Dermis blood vessel endothelial cell (primary cell): ENCODE measurements around the gene TTR. TPM values are rescaled to one million over a fixed set of nuclear protein-coding genes. Genes with fewer than 3 reads are reported as not detected.
A peak's percentile ranks its signal among the peaks of the same experiment; 100 is the strongest.

Experiments used
- DNase-seq: peaks from one replicate; pipeline ENCODE4 v3.0.0; 2010
- total RNA-seq: library from RNA; depleted of rRNA; stranded (reverse); fragments of >200 nt; gene quantifications from 2 replicates; pipeline ENCODE4 v1.2.3, GENCODE V29; 2014

The TTR gene
- total RNA-seq, 1 donor from 2014 or later: not detected

DNA sequence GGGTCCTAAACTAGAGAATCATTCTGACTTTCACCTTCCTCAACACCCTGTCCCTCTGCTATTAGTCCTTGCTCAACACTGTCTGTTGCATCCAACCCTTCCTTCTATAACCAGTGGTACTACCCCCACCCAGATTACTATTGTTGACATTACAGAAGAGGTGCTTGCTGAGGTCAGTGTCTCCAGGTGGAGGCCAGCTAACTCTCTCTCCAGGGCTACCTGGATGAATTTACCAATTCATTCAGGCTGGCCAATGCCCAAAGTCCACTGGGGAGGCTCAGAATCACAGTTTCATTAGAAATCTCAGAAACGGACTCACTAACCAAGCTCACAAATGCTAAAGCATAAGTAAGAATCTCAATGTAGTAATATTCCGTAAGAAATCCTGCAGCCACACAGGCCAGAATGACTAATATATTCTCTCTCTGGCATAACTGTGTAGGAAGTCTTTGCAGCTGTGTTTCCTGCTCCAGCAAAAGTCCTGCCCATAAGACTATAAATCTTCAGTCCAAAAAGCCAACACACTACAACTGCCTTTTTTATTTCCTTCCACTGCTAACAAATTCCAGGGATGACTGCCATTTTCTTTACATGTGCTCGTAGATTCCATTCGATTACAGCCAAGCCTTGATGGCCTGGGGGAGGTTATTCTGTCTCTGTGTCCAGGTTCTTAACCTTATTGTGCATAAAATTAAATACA lies 10.0 kb upstream of the TTR start:
- peak; percentile 69 for DNase-seq

- no peak for DNase-seq
Observed at GRCh38 chr18:31583185-31583854, 8.4 kb upstream of the TTR start.

DNA sequence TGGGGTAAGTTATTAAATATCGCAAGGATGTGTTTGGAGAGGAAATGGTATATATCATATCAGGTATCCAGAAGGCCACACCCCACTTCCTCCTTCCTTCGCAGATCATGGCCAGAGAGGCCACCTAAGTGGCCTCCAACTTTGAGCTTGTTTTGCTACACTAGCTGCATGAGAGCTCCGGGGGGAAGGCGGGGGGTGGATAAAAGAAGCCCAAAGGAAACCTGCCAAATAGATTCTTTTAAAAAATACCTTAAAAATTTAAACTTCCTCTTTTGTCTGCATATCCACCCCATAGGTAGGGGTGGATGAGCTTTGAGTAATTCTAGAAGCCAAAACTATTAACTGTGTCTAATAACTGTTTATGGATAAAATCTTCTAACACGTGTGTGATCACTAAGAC lies 5.7 kb upstream of the TTR start:
- DNase-seq: no peak

DNA sequence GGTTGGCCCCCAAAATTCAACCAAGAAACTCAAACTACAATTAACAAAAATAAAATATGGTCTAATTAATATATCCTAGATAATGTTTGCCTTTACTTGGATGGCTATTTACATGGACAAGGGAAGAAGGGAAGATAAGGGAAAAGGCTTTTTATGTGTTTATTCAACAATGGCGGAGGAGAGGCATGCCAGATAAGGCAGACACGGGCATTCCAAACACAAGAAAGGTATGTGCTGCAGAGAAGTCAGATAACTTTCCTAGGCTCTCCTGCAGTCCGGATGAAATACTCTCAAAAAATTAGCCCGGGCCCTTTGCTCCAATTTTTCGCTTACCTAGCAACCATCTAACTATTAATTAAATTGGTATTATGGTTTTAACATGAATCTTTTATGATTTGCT lies 5.1 kb upstream of the TTR start:
- no peak for DNase-seq

DNA sequence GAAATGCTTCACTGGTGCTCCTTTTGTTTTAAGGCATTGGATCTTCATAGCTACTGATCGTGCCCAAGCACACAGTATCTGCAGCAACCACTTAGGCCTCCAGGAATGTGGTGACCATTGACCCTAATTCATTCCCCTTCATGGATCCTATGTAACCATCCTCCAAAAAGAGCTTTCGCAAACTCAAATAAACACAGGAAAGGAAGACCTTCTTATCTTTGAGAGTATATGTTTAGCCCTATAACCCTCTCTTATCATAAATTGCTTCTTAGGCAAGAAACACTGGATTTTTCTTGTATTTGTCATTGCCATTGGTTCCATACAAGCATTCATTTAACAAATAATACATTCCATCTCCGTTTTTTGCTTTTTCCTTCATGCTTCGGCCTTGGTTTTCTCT lies 4.1 kb upstream of the TTR start:
- DNase-seq: no peak

GRCh38 chr18:31590570-31590969 lies 1.1 kb upstream of the TTR start:
- DNase-seq: no peak

DNA sequence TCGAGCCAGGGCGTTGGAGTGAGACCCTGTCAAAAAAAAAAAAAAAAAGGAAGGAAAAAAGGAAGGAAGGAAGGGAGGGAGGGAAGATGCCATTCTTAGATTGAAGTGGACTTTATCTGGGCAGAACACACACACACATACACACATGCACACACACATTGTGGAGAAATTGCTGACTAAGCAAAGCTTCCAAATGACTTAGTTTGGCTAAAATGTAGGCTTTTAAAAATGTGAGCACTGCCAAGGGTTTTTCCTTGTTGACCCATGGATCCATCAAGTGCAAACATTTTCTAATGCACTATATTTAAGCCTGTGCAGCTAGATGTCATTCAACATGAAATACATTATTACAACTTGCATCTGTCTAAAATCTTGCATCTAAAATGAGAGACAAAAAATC lies 564 bp upstream of the TTR start:
- DNase-seq: no peak

DNA sequence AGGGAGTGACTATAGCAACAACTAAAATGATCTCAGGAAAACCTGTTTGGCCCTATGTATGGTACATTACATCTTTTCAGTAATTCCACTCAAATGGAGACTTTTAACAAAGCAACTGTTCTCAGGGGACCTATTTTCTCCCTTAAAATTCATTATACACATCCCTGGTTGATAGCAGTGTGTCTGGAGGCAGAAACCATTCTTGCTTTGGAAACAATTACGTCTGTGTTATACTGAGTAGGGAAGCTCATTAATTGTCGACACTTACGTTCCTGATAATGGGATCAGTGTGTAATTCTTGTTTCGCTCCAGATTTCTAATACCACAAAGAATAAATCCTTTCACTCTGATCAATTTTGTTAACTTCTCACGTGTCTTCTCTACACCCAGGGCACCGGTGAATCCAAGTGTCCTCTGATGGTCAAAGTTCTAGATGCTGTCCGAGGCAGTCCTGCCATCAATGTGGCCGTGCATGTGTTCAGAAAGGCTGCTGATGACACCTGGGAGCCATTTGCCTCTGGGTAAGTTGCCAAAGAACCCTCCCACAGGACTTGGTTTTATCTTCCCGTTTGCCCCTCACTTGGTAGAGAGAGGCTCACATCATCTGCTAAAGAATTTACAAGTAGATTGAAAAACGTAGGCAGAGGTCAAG lies 955 bp downstream of the TTR start:
- DNase-seq: no peak

GRCh38 chr18:31595121-31595771 lies 3.6 kb downstream of the TTR start:
- DNase-seq: no peak

GRCh38 chr18:31596081-31596872 lies 4.6 kb downstream of the TTR start:
- no peak for DNase-seq

DNA sequence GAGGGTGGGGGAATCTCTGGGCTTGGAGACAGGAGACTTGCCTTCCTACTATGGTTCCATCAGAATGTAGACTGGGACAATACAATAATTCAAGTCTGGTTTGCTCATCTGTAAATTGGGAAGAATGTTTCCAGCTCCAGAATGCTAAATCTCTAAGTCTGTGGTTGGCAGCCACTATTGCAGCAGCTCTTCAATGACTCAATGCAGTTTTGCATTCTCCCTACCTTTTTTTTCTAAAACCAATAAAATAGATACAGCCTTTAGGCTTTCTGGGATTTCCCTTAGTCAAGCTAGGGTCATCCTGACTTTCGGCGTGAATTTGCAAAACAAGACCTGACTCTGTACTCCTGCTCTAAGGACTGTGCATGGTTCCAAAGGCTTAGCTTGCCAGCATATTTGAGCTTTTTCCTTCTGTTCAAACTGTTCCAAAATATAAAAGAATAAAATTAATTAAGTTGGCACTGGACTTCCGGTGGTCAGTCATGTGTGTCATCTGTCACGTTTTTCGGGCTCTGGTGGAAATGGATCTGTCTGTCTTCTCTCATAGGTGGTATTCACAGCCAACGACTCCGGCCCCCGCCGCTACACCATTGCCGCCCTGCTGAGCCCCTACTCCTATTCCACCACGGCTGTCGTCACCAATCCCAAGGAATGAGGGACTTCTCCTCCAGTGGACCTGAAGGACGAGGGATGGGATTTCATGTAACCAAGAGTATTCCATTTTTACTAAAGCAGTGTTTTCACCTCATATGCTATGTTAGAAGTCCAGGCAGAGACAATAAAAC lies 6.5 kb downstream of the TTR start:
- DNase-seq: no peak

DNA sequence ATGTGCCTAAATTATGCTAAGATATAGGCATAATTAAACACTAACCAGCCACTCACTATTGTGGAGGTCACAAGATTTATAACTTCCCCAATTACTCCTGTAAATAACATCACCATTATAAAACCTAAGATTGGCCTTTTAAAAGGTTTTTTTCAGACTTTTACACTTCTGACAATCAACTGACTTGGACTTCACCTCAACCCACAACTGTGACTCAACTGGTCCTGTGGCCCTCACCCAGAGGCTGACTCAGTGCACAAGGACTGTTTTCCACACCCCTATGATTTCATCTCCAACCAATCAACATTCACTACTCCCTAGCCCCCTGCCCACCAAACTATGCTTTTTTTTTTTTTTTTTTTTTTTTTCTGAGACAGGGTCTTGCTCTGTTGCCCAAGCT lies 11.6 kb downstream of the TTR start:
- no peak for DNase-seq

GRCh38 chr18:31606265-31606664 lies 14.6 kb downstream of the TTR start:
- no peak for DNase-seq

DNA sequence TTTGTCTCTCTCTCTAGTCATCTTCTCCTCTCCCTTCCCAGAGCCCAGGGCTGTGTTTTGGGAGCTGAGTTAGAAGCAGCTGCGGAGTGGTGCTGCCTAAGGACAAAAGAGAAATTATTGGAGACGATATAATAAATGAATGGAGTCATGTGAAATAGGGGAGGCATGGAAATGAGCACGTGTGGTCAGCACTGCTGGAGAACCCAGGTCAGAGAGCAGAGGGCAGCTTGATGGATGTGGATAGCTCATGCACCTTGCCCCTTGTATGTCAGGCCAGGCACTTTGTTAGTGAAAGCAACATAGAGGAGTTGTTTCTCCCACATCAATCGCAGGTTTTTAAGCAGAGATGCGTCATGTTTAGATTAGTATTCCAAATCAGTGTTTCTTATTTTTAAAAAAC lies 15.7 kb downstream of the TTR start:
- no peak for DNase-seq

- DNase-seq: no peak
Observed at GRCh38 chr18:31609886-31610285, 18.2 kb downstream of the TTR start.

GRCh38 chr18:31610286-31611205 lies 18.9 kb downstream of the TTR start:
- peak; percentile 51 for DNase-seq

DNA sequence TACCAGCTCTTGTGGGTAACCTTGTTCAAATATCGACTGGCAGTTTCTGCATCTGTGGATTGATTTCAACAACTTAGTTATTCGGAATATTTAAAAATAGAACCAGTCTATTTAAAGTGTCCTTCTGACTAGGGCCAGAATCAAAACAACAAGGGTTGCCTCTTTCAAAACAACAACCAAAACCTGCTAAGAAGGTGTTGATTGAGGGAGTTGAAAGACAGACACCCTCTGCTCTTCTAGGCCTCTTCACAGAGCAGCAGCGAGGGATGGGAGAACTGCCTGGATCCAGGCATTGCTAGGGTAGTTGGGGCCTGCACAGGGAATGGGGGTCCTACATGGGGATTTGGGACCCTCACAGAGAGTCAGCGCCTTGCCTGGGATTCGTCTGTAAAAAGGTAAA lies 19.8 kb downstream of the TTR start:
- DNase-seq: no peak

DNA sequence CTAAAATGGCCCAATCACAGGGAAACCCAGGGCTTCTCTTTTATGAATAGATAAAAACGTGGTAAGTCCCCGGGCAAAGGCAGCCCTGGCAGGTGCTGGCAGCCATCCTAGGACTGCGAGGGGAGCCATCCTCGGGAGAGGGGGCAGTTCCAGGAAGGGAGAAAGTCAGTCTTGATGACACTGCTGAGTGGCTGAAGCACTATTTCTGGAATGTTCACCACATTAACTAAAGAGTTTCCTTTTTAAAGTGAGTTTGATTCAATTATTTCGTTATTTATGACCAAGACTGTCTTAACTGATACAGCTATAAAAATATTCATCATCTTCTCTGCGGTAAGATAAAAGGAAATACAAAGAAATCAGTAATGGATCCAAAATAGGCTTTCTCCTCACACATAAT lies 20.4 kb downstream of the TTR start:
- no peak for DNase-seq

GRCh38 chr18:31614044-31614443 lies 22.4 kb downstream of the TTR start:
- no peak for DNase-seq

GRCh38 chr18:31616586-31616985 lies 24.9 kb downstream of the TTR start:
- DNase-seq: no peak
